Endothelial cell (in vitro differentiated cells): ENCODE data around the gene ERCC6L2. TPM values are rescaled to one million over a fixed set of nuclear protein-coding genes. Genes with fewer than 3 reads are reported as not detected.

Experiments
- DNase-seq: peaks from one replicate; pipeline ENCODE4 v3.0.0; 2021; ENCODE audit warnings: low spot score
- H3K27ac Mint-ChIP-seq: one replicate; pipeline ENCODE4 v1.8.0; 2021; ENCODE audit warnings: mixed read lengths, inconsistent platforms; ENCODE audit not compliant: unreplicated experiment
- H3K27me3 Mint-ChIP-seq: one replicate; pipeline ENCODE4 v1.8.0; 2021; ENCODE audit warnings: mild to moderate bottlenecking, moderate library complexity, mixed read lengths, inconsistent platforms; ENCODE audit not compliant: unreplicated experiment
- H3K36me3 Mint-ChIP-seq: one replicate; pipeline ENCODE4 v1.8.0; 2021; ENCODE audit warnings: mild to moderate bottlenecking, low read depth, mixed read lengths, inconsistent platforms; ENCODE audit not compliant: unreplicated experiment
- H3K4me1 Mint-ChIP-seq: one replicate; pipeline ENCODE4 v1.8.0; 2021; ENCODE audit warnings: mild to moderate bottlenecking, mixed read lengths, inconsistent platforms; ENCODE audit not compliant: unreplicated experiment
- H3K4me3 Mint-ChIP-seq: one replicate; pipeline ENCODE4 v1.8.0; 2021; ENCODE audit warnings: mild to moderate bottlenecking, mixed read lengths, inconsistent platforms; ENCODE audit not compliant: unreplicated experiment
- H3K9me3 Mint-ChIP-seq: one replicate; pipeline ENCODE4 v1.8.0; 2021; ENCODE audit warnings: mixed read lengths, inconsistent platforms; ENCODE audit not compliant: unreplicated experiment
- CTCF ChIP-seq: fragments of 200-600 bp; sonication (generic); IDR thresholded peaks from one replicate; pipeline ENCODE4 v1.5.0; 2021; ENCODE audit warnings: antibody characterized with exemption; ENCODE audit not compliant: unreplicated experiment
- total RNA-seq: library from RNA; stranded (reverse); fragmentation: NEBNext Ultra II Directional; extraction: Animal tissue kit (Norgen Biotek cat#: 25700); gene quantifications from one replicate; pipeline ENCODE4 v1.2.1, GENCODE V29; 2021; ENCODE audit not compliant: unreplicated experiment

The ERCC6L2 gene
- total RNA-seq, 1 donor from 2014 or later = 40.5 TPM

- Mint-ChIP-seq H3K4me1 (no peaks in the 10 kb centered on the region), H3K36me3 (no peaks in the 10 kb centered on the region), H3K9me3 (no peaks in the 10 kb centered on the region), H3K27me3 (no peaks in the 10 kb centered on the region), H3K27ac (no peak overlapping the region), H3K4me3 (no peak overlapping the region)
- DNase-seq = no peak
- no peak for TF ChIP-seq CTCF
These were observed 26.0 kb downstream of the ERCC6L2 start for GRCh38 chr9:95901506-95901905.

GRCh38 chr9:95903398-95903797 lies 27.9 kb downstream of the ERCC6L2 start:
- TF ChIP-seq CTCF = no peak
- Mint-ChIP-seq H3K27me3 (no peaks in the 10 kb centered on the region), H3K27ac (no peak overlapping the region), H3K4me1 (no peaks in the 10 kb centered on the region), H3K4me3 (no peak overlapping the region), H3K36me3 (no peaks in the 10 kb centered on the region), H3K9me3 (no peaks in the 10 kb centered on the region)
- no peak for DNase-seq

- no peaks in the 10 kb centered on the region for H3K36me3 Mint-ChIP-seq
- no peak overlapping the region for H3K4me3 Mint-ChIP-seq
- DNase-seq = no peak
- TF ChIP-seq CTCF = peak; percentile 40
- no peaks in the 10 kb centered on the region for H3K27me3 Mint-ChIP-seq
- H3K4me1 Mint-ChIP-seq = no peaks in the 10 kb centered on the region
- H3K9me3 Mint-ChIP-seq = no peaks in the 10 kb centered on the region
- H3K27ac Mint-ChIP-seq = no peak overlapping the region
These were observed 32.3 kb downstream of the ERCC6L2 start for GRCh38 chr9:95907794-95908193.

GRCh38 chr9:95910023-95910707 lies 34.7 kb downstream of the ERCC6L2 start:
- TF ChIP-seq CTCF = no peak
- Mint-ChIP-seq H3K36me3 (no peaks in the 10 kb centered on the region), H3K9me3 (no peaks in the 10 kb centered on the region), H3K4me3 (no peak overlapping the region), H3K27me3 (no peaks in the 10 kb centered on the region), H3K27ac (no peak overlapping the region), H3K4me1 (no peaks in the 10 kb centered on the region)
- no peak for DNase-seq

GRCh38 chr9:95910770-95911340 lies 35.4 kb downstream of the ERCC6L2 start:
- H3K36me3 Mint-ChIP-seq = no peaks in the 10 kb centered on the region
- H3K27ac Mint-ChIP-seq = no peak overlapping the region
- H3K4me3 Mint-ChIP-seq = no peak overlapping the region
- no peaks in the 10 kb centered on the region for H3K4me1 Mint-ChIP-seq
- no peak for DNase-seq
- no peak for TF ChIP-seq CTCF
- no peaks in the 10 kb centered on the region for H3K9me3 Mint-ChIP-seq
- H3K27me3 Mint-ChIP-seq = no peaks in the 10 kb centered on the region
